AG09319 (cell line): Measurements from ENCODE around the gene SLAMF6.
"Not testable (repeated sequence)": the region's sequence is repeated elsewhere in the genome, so short reads cannot be mapped to it uniquely, and the experiment has no call there.

Experiments used
- DNase-seq: peaks from one replicate; pipeline ENCODE4 v3.0.0-alpha.2; 2010; ENCODE audit warnings: low read depth; ENCODE audit errors: extremely low read depth
- TF ChIP-seq, protein P1 (sequence below): IDR thresholded peaks from 2 replicates; pipeline ENCODE4 v1.5.1; 2011; ENCODE audit warnings: low read depth, mild to moderate bottlenecking, inconsistent platforms, low read length, moderate library complexity

Gene SLAMF6

DNA sequence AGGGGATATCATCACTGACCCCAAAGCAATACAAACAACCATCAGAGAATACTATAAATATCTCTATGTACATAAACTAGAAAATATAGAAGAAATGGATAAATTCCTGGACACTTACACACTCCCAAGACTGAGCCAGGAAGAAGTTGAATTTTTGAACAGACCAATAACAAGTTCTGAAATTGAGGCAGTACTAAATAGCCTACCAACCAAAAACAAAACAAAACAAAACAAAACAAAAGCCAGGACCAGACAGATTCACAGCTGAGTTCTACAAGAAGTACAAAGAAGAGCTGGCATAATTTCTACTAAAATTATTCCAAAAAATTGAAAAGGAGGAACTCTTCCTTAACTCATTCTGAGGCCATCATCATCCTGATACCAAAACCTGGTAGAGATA, 37.8 kb upstream of the SLAMF6 start:
- TF ChIP-seq, protein P1, sequence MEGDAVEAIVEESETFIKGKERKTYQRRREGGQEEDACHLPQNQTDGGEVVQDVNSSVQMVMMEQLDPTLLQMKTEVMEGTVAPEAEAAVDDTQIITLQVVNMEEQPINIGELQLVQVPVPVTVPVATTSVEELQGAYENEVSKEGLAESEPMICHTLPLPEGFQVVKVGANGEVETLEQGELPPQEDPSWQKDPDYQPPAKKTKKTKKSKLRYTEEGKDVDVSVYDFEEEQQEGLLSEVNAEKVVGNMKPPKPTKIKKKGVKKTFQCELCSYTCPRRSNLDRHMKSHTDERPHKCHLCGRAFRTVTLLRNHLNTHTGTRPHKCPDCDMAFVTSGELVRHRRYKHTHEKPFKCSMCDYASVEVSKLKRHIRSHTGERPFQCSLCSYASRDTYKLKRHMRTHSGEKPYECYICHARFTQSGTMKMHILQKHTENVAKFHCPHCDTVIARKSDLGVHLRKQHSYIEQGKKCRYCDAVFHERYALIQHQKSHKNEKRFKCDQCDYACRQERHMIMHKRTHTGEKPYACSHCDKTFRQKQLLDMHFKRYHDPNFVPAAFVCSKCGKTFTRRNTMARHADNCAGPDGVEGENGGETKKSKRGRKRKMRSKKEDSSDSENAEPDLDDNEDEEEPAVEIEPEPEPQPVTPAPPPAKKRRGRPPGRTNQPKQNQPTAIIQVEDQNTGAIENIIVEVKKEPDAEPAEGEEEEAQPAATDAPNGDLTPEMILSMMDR = no peak
- no peak for DNase-seq

- no peak for DNase-seq
- TF ChIP-seq, protein P1 = no peak
These were observed 37.1 kb upstream of the SLAMF6 start for GRCh38 chr1:160560045-160560705.

GRCh38 chr1:160559437-160559836, 36.4 kb upstream of the SLAMF6 start:
- DNase-seq = not testable (repeated sequence)

GRCh38 chr1:160558660-160559380, 35.8 kb upstream of the SLAMF6 start:
- no peak for DNase-seq
- TF ChIP-seq, protein P1 = no peak

DNA sequence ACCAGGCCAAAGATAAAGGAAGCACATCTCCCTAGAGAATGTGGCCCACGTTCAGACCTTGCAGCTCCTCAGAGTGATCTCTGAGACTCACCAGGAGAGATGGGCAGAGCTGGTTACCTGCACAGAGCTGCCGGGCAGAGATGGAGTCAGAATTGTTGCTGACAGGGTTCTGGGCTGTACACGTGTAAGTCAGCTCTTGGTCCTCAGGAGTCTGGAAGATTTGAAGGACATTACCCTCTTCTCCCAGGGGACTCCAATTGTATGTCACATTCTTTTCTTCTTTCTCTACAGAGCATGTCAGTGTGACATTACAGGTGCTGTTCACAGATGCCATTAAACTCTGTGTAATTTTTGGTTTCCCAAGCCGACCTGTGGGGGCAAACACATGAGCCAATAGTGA, 30.7 kb upstream of the SLAMF6 start:
- TF ChIP-seq, protein P1 = no peak
- no peak for DNase-seq

DNA sequence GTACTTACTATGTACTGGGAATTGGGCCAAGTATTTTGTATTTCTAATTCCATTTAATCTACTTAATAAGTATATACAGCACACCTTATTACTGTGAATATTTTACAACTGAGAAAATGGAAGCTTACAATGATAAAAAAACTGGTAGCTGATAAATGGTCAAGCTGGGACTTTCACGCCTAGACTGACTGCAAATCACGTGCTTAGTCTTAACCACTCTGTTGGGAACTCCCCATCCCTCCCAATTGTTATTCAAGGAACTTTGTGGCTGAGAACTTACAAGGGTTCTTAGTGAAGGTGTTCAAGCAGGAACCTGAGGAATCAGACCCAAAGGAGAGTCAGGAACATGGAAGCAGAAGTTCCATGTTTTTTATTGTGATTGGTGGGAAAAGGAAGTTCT, 29.4 kb upstream of the SLAMF6 start:
- TF ChIP-seq, protein P1 = no peak

DNA sequence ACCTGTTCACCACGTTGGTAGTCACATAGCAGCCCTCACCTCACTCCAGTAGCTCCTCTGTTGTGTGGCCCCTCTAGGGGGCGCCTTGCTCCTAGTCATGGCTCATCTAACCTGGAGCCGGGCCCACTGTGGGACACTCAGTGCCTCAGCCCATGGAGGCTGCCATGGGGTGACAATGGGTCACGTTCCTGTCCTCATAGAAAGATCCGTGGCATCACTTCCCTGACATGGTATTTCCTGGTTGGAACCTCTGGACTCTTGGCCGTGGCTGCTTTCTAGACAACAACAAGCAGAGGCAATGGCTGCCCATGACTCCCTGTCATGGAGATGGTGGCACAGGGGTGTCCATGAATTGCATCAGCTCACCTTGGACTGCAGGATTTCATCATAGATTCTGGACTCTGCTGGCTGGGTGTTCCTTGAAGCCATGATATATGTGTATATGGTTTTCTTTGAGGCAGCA, 27.5 kb upstream of the SLAMF6 start:
- TF ChIP-seq, protein P1 = no peak
- DNase-seq = no peak

More for the DNA sequence above, 29.4 kb upstream of the SLAMF6 start:
- DNase-seq = no peak
